Mucosa of descending colon (tissue), 3 donors: ENCODE measurements around the gene PCTP. TPM values are rescaled to one million over a fixed set of nuclear protein-coding genes. Genes with fewer than 3 reads are reported as not detected.

Source experiments
- ATAC-seq: fragments of 200-7000 bp; cut with Tn5 transposase; one replicate; pipeline ENCODE4 v1.9.1; 2020; ENCODE audit warnings: mild to moderate bottlenecking, moderate library complexity
- DNase-seq, 3 donors: peaks; one replicate each; pipeline ENCODE4 v3.0.0-alpha.2; 2020
- H3K36me3 ChIP-seq: fragments of 200-600 bp; one replicate; pipeline ENCODE4 v1.8.0; 2021; ENCODE audit warnings: low read depth, mild to moderate bottlenecking
- H3K4me1 ChIP-seq: fragments of 200-600 bp; one replicate; pipeline ENCODE4 v1.8.0; 2021; ENCODE audit warnings: low read depth, mild to moderate bottlenecking
- H3K4me3 ChIP-seq: fragments of 200-600 bp; one replicate; pipeline ENCODE4 v1.8.0; 2021; ENCODE audit warnings: mild to moderate bottlenecking
- H3K9me3 ChIP-seq: fragments of 200-600 bp; one replicate; pipeline ENCODE4 v1.8.0; 2021; ENCODE audit warnings: mild to moderate bottlenecking
- intact Hi-C, 2 donors: fragments of 100-400 bp; cut with DNase I in 1 of 2; cut with micrococcal nuclease in 1 of 2; formaldehyde crosslinking; loops; one replicate each; pipeline versions ENCODE4 v1.11.0 to v1.11.1; 2022; cut with DNase I, micrococcal nuclease
- total RNA-seq, 3 donors: library from RNA; stranded (reverse); fragmentation: NEBNext Ultra II Directional in 2 of 3; extraction: Animal tissue kit (Norgen Biotek cat#: 25700) in 2 of 3; gene quantifications; one replicate each; pipeline versions ENCODE4 v1.2.1 to v1.2.4, GENCODE V29; 2021 to 2023
- TF ChIP-seq, protein P1 (sequence below): fragments of 200-600 bp; IDR thresholded peaks from one replicate; pipeline ENCODE4 v1.8.0; 2022; ENCODE audit warnings: antibody characterized with exemption, mild to moderate bottlenecking
- donor health status: DM: no; HTN: no; CAD: no; lungs with moderate emphysema.
- donor health status: DM: no; HTN: no; CAD: no.
- donor health status: DM: no; HTN: yes; CAD: no.

Gene PCTP
- total RNA-seq, 3 donors from 2014 or later, result 25.8 to 41.2 (median 28.6) TPM

DNA sequence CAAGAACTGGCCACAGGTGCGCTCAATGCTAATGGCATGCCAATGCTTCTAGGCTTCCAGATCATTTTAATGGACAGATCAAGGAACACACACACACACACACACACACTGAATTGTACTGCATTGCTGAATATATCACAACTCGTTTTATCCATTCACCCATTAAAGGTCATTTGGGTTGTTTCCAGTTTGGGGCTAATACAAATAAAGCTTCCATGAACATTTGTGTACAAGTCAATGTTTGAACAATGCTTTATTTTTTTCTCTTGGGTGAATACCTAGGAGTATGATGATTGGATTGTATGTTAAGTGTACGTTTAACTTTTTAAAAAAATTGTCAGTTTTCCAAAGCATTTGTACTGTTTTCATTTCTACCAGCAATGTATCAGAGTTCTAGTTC lies 3.6 kb upstream of the PCTP start:
- no peak for DNase-seq
- Histone ChIP-seq H3K4me1 (peaks cover 6% of the 10 kb centered on the region), H3K9me3 (no peaks in the 10 kb centered on the region), H3K4me3 (no peak overlapping the region), H3K36me3 (no peaks in the 10 kb centered on the region)
- intact Hi-C loops, result no loop called here
- TF ChIP-seq, protein P1, sequence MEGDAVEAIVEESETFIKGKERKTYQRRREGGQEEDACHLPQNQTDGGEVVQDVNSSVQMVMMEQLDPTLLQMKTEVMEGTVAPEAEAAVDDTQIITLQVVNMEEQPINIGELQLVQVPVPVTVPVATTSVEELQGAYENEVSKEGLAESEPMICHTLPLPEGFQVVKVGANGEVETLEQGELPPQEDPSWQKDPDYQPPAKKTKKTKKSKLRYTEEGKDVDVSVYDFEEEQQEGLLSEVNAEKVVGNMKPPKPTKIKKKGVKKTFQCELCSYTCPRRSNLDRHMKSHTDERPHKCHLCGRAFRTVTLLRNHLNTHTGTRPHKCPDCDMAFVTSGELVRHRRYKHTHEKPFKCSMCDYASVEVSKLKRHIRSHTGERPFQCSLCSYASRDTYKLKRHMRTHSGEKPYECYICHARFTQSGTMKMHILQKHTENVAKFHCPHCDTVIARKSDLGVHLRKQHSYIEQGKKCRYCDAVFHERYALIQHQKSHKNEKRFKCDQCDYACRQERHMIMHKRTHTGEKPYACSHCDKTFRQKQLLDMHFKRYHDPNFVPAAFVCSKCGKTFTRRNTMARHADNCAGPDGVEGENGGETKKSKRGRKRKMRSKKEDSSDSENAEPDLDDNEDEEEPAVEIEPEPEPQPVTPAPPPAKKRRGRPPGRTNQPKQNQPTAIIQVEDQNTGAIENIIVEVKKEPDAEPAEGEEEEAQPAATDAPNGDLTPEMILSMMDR, result no peak
- ATAC-seq, result no peak

- no peak for DNase-seq
- Histone ChIP-seq H3K4me3 (no peak overlapping the region), H3K9me3 (no peaks in the 10 kb centered on the region), H3K4me1 (peaks cover 12% of the 10 kb centered on the region), H3K36me3 (no peaks in the 10 kb centered on the region)
- ATAC-seq, result no peak
- TF ChIP-seq, protein P1, result no peak
- intact Hi-C loops, result no loop called here
Observed at GRCh38 chr17:55748841-55749240, 2.0 kb upstream of the PCTP start.

GRCh38 chr17:55749985-55750384 lies 866 bp upstream of the PCTP start:
- H3K4me1 ChIP-seq, result peaks cover 12% of the 10 kb centered on the region
- intact Hi-C loops, result no loop called here
- H3K36me3 ChIP-seq, result no peaks in the 10 kb centered on the region
- TF ChIP-seq, protein P1, result no peak
- H3K9me3 ChIP-seq, result no peaks in the 10 kb centered on the region
- no peak overlapping the region for H3K4me3 ChIP-seq
- ATAC-seq (no peak), DNase-seq (no peak)

DNA sequence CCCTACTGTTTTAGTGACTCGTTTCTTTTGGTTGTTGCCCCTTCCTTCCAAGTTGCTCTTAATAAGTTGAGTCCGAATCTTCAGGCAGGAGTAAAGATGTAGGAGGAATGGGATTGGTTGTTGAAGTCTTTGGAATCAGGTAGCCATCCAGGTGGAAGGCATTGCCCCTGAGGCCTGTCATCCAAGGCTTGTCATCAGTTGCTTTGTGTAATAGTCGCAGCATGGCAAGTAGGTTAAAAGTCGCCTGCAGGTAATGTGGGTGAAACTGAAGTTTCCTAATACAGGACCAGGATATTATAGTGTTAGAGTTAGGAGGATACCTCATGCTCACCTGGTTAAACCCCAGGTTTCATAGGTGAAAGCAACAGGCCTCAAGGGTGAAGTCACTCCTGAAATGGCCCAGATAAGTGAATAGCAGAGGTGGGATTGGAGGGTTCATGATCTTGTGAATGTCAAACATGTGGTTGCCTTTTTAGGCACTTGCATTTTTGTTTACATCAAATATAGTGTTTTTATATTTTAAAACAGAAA lies 934 bp downstream of the PCTP start:
- Histone ChIP-seq H3K9me3 (no peaks in the 10 kb centered on the region), H3K4me3 (peak overlapping the region; percentile 69), H3K4me1 (peaks cover 12% of the 10 kb centered on the region), H3K36me3 (no peaks in the 10 kb centered on the region)
- DNase-seq (no peak), ATAC-seq (no peak)
- TF ChIP-seq, protein P1, result no peak
- intact Hi-C loops, result no loop called here

- peaks cover 15% of the 10 kb centered on the region for H3K4me1 ChIP-seq
- H3K4me3 ChIP-seq, result no peak overlapping the region
- ATAC-seq (no peak), DNase-seq (no peak)
- H3K9me3 ChIP-seq, result no peaks in the 10 kb centered on the region
- intact Hi-C loops, result no loop called here
- TF ChIP-seq, protein P1, result no peak
- no peaks in the 10 kb centered on the region for H3K36me3 ChIP-seq
Observed at GRCh38 chr17:55756689-55757088, 5.8 kb downstream of the PCTP start.

DNA sequence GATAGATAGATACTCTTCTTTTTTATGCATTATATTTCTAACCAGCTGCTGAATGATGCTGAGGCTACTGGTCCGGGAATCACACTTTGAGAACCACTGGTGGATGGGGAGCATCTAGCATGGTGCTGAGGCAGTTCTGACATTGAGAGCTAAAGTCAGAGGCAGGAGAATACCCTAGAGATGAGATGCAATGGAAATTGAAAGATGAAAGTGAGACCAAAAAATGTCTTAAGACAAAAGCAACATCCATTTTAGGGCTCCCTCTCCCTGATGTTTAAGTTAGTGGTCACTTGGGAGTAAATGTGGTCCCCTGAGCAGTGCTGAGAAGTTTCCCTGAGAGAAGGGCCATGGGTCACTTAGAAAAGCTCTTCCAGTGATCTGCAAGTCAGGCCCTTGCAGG lies 6.8 kb downstream of the PCTP start:
- intact Hi-C loops, result no loop called here
- Histone ChIP-seq H3K36me3 (no peaks in the 10 kb centered on the region), H3K4me1 (peaks cover 7% of the 10 kb centered on the region), H3K4me3 (no peak overlapping the region), H3K9me3 (no peaks in the 10 kb centered on the region)
- TF ChIP-seq, protein P1, result no peak
- DNase-seq, result no peak
- ATAC-seq, result no peak
